Heart right ventricle (tissue), 16 donors: ENCODE measurements around the gene SHROOM2. TPM values are rescaled to one million over a fixed set of nuclear protein-coding genes. Genes with fewer than 3 reads are reported as not detected.

ENCODE experiments used
- ATAC-seq, 8 donors: fragments of 200-7000 bp; cut with Tn5 transposase; one replicate each; pipeline ENCODE4 v1.9.1; 2020; ENCODE audit warnings: mild to moderate bottlenecking in 8 of 8, moderate library complexity in 8 of 8, moderate number of reproducible peaks in 1 of 8
- DNase-seq, 2 donors: peaks; one replicate each; pipeline ENCODE4 v3.0.0-alpha.2; 2020
- H3K27ac ChIP-seq, 10 donors: fragments of 200-600 bp; sonication (generic) in 2 of 10; one replicate each; pipeline versions ENCODE4 v1.5.0 to v1.8.0; 2020 to 2022; ENCODE audit warnings: mild to moderate bottlenecking in 3 of 10
- H3K27me3 ChIP-seq, 7 donors: fragments of 200-600 bp; one replicate each; pipeline ENCODE4 v1.8.0; 2021 to 2022; ENCODE audit warnings: mild to moderate bottlenecking in 2 of 7
- H3K36me3 ChIP-seq, 9 donors: fragments of 200-600 bp; sonication (generic) in 1 of 9; one replicate each; pipeline versions ENCODE4 v1.5.0 to v1.8.0; 2020 to 2022; ENCODE audit warnings: mild to moderate bottlenecking in 2 of 9
- H3K4me1 ChIP-seq, 9 donors: fragments of 200-600 bp; sonication (generic) in 1 of 9; one replicate each; pipeline versions ENCODE4 v1.5.0 to v1.8.0; 2020 to 2022; ENCODE audit warnings: mild to moderate bottlenecking in 4 of 9
- H3K4me3 ChIP-seq, 10 donors: fragments of 200-600 bp; sonication (generic) in 2 of 10; one replicate each; pipeline versions ENCODE4 v1.5.0 to v1.8.0; 2020 to 2022; ENCODE audit warnings: mild to moderate bottlenecking in 7 of 10, moderate library complexity in 2 of 10
- H3K9me3 ChIP-seq, 11 donors: fragments of 200-600 bp in 10 of 11; sonication (generic) in 2 of 11; one replicate each; pipeline versions ENCODE4 v1.5.0 to v1.8.0; 2013 to 2022; ENCODE audit warnings: mild to moderate bottlenecking in 2 of 11, control low read depth in 1 of 11, moderate library complexity in 1 of 11
- CTCF ChIP-seq, 9 donors: fragments of 200-600 bp; sonication (generic) in 2 of 9; IDR thresholded peaks; one replicate each; pipeline versions ENCODE4 v1.5.0 to v1.8.0; 2021 to 2022; ENCODE audit warnings: antibody characterized with exemption in 9 of 9, mild to moderate bottlenecking in 5 of 9, moderate library complexity in 1 of 9
- WGBS, 2 donors: extraction: QIAGEN DNeasy Blood & Tissue Kit; methylation state at CpG; one replicate each; pipeline ENCODE4 v1.1.7; 2013; ENCODE audit warnings: inconsistent platforms in 1 of 2; 5-methylcytosine and 5-hydroxymethylcytosine counted together
- intact Hi-C, 10 donors: fragments of 100-400 bp; cut with DNase I; formaldehyde crosslinking; loops; one replicate each; pipeline versions ENCODE4 v1.11.1 to v1.14.2; 2022
- polyA plus RNA-seq, 2 donors: library from polyadenylated mRNA; stranded (reverse); fragments of 200-250 nt; gene quantifications; one replicate each; pipeline ENCODE4 v1.2.3, GENCODE V29; 2013
- total RNA-seq, 10 donors: library from RNA; stranded (reverse); fragmentation: NEBNext Ultra II Directional in 3 of 10; extraction: Animal tissue kit (Norgen Biotek cat#: 25700) in 3 of 10; gene quantifications; one replicate each; pipeline versions ENCODE4 v1.2.1 to v1.2.4, GENCODE V29; 2021 to 2023
- donor health status: Arrhythmogenic right ventricular cardiomyopathy.
- donor health status: ischemic (EF 13 %, LVEDD 7.1; RV severe dilation, severe dysfunction).
- donor health status: healthy with polysubstance abuse.
- donor health status: DM: no; HTN: yes; CAD: no.
- donor health status: DM: no; HTN: no; CAD: no.
- donor health status: ischemic (EF 25% LVEDD 6.9; RV normal size, moderate dysfunction).
- donor health status: ischemic (EF 25% LVEDD 5.7; RV mildly dilated, moderate dysfunction).
- donor health status: healthy.
- donor health status: DM: yes; HTN: yes; CAD: no.
- donor health status: Ischemic cardiomyopathy.
- donor health status: ischemic (EF 35%, LVEDD 5.7; RV mildly dilated, moderate dysfunction).
- donor health status: nonischemic (EF 11% LVEDD 7.7; RV severe dilation, severe dysfunction).
- donor health status: DM: yes; HTN: yes; CAD: no.
- donor health status: PGD.
- donor health status: ischemic (EF 29% LVEDD 5.4; RV normal size, mild dysfunction).
- donor health status: nonischemic (EF 23%, LVEDD 6.1; RV moderate dilation, normal function).

The SHROOM2 gene
- total and polyA plus RNA-seq, 12 donors: 0.13 to 1.7 (median 0.44) TPM

- no peak for DNase-seq
- ATAC-seq: no peak
- no peak for TF ChIP-seq CTCF (IDR thresholded peaks at IDR 0.05)
- H3K9me3 ChIP-seq: no peaks in the 10 kb centered on the region
- no peaks in the 10 kb centered on the region for H3K36me3 ChIP-seq
- no peaks in the 10 kb centered on the region for H3K4me1 ChIP-seq
- 92 to 93% methylated on average over 1 of the region's 1 CpG for WGBS, 2 donors
- no peak overlapping the region for H3K4me3 ChIP-seq
- intact Hi-C loops: no loop called here
- peaks cover 0 to 9% (median 0%) of the 10 kb centered on the region in 7 donors for H3K27me3 ChIP-seq
- H3K27ac ChIP-seq: no peak overlapping the region
These were observed 74.6 kb downstream of the SHROOM2 start for GRCh38 chrX:9860826-9861225.

- ATAC-seq: no peak
- H3K27me3 ChIP-seq: peaks cover 0 to 18% (median 0%) of the 10 kb centered on the region in 7 donors
- no peak overlapping the region for H3K4me3 ChIP-seq
- intact Hi-C loops: no loop called here
- H3K9me3 ChIP-seq: no peaks in the 10 kb centered on the region
- TF ChIP-seq CTCF (IDR thresholded peaks at IDR 0.05): no peak
- no peaks in the 10 kb centered on the region for H3K4me1 ChIP-seq
- H3K27ac ChIP-seq: no peak overlapping the region
- H3K36me3 ChIP-seq: no peaks in the 10 kb centered on the region
- DNase-seq: no peak
- 80 to 86% methylated on average over 9 of the region's 9 CpGs for WGBS, 2 donors
These were observed 75.5 kb downstream of the SHROOM2 start for GRCh38 chrX:9861711-9862110.

GRCh38 chrX:9862525-9862924 is 76.3 kb downstream of the SHROOM2 start:
- H3K36me3 ChIP-seq: no peaks in the 10 kb centered on the region
- H3K4me3 ChIP-seq: no peak overlapping the region
- ATAC-seq: no peak
- intact Hi-C loops: no loop called here
- DNase-seq: no peak
- H3K27me3 ChIP-seq: peaks cover 0 to 26% (median 0%) of the 10 kb centered on the region in 7 donors
- H3K4me1 ChIP-seq: no peaks in the 10 kb centered on the region
- H3K27ac ChIP-seq: no peak overlapping the region
- WGBS, 2 donors: 93 to 95% methylated on average over 11 of the region's 11 CpGs
- TF ChIP-seq CTCF (IDR thresholded peaks at IDR 0.05): no peak
- no peaks in the 10 kb centered on the region for H3K9me3 ChIP-seq

GRCh38 chrX:9862953-9863352 is 76.7 kb downstream of the SHROOM2 start:
- DNase-seq (no peak), ATAC-seq (no peak)
- no peaks in the 10 kb centered on the region for H3K4me1 ChIP-seq
- H3K27ac ChIP-seq: no peak overlapping the region
- no peak for TF ChIP-seq CTCF (IDR thresholded peaks at IDR 0.05)
- 94 to 95% methylated on average over 7 of the region's 7 CpGs for WGBS, 2 donors
- intact Hi-C loops: no loop called here
- no peak overlapping the region for H3K4me3 ChIP-seq
- H3K27me3 ChIP-seq: peaks cover 0 to 29% (median 0%) of the 10 kb centered on the region in 7 donors
- no peaks in the 10 kb centered on the region for H3K36me3 ChIP-seq
- no peaks in the 10 kb centered on the region for H3K9me3 ChIP-seq
